ENCODE data around the gene MAN1C1.

Gene MAN1C1

DNA sequence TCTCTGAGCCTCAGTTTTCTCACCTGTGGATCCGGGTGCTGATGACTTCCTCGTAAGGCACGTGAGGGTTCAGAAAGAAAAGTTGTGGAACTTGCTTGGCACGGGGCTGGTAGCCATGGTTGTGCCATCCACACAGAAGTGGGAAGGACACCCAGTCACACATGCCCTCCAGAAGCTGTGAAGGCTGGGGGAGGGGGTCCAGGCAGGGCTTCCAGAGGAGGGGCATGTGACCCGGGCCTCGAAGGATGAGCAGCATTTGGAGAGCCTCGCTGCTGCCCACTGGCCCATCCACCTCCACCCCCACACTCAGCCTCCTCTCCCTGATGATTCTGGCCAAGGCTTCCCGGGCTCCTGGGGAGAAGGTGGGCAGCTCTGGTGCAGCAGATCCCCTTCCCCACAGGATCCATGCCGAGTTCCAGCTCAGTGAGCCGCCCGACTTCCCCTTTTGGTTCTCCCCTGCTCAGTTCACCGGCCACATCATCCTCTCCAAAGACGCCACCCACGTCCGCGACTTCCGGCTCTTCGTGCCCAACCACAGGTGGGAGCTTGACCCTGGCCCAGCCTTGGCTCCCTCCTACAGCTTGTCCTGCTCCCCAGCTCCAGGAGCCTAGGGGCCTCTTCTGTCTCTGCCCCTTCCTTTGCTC is 192.8 kb downstream of the MAN1C1 start:
- no peak overlapping the region for H3K4me3 ChIP-seq (ENCODE audit: low read depth, low read length)
- no peaks in the 10 kb centered on the region for H3K36me3 ChIP-seq (ENCODE audit: insufficient read depth, low read length)
- H3K79me2 ChIP-seq (ENCODE audit: control insufficient read depth, insufficient read depth, low read length, unreplicated experiment) = no peaks in the 10 kb centered on the region
- no peak overlapping the region for H2AFZ ChIP-seq (ENCODE audit: low read length, unreplicated experiment)
- H3K27me3 ChIP-seq (ENCODE audit: insufficient read depth, low read length) = no peaks in the 10 kb centered on the region
- H3K4me1 ChIP-seq (ENCODE audit: control insufficient read depth, insufficient read depth, low read length, unreplicated experiment) = peaks cover 21% of the 10 kb centered on the region
- no peak overlapping the region for H3K27ac ChIP-seq (ENCODE audit: low read depth, low read length)

GRCh38 chr1:25809929-25810328 is 193.3 kb downstream of the MAN1C1 start:
- Histone ChIP-seq H3K27ac (ENCODE audit: low read depth, low read length) (no peak overlapping the region), H3K27me3 (ENCODE audit: insufficient read depth, low read length) (no peaks in the 10 kb centered on the region), H3K36me3 (ENCODE audit: insufficient read depth, low read length) (no peaks in the 10 kb centered on the region), H3K4me1 (ENCODE audit: control insufficient read depth, insufficient read depth, low read length, unreplicated experiment) (peaks cover 16% of the 10 kb centered on the region), H3K79me2 (ENCODE audit: control insufficient read depth, insufficient read depth, low read length, unreplicated experiment) (no peaks in the 10 kb centered on the region), H2AFZ (ENCODE audit: low read length, unreplicated experiment) (no peak overlapping the region), H3K4me3 (ENCODE audit: low read depth, low read length) (no peak overlapping the region)

- H2AFZ ChIP-seq (ENCODE audit: low read length, unreplicated experiment) = no peak overlapping the region
- H3K4me3 ChIP-seq (ENCODE audit: low read depth, low read length) = no peak overlapping the region
- no peaks in the 10 kb centered on the region for H3K36me3 ChIP-seq (ENCODE audit: insufficient read depth, low read length)
- H3K27ac ChIP-seq (ENCODE audit: low read depth, low read length) = no peak overlapping the region
- no peaks in the 10 kb centered on the region for H3K27me3 ChIP-seq (ENCODE audit: insufficient read depth, low read length)
- peaks cover 10% of the 10 kb centered on the region for H3K4me1 ChIP-seq (ENCODE audit: control insufficient read depth, insufficient read depth, low read length, unreplicated experiment)
- no peaks in the 10 kb centered on the region for H3K79me2 ChIP-seq (ENCODE audit: control insufficient read depth, insufficient read depth, low read length, unreplicated experiment)
These were observed 194.0 kb downstream of the MAN1C1 start for GRCh38 chr1:25810341-25811299.

- Histone ChIP-seq H2AFZ (ENCODE audit: low read length, unreplicated experiment) (no peak overlapping the region), H3K27me3 (ENCODE audit: insufficient read depth, low read length) (no peaks in the 10 kb centered on the region), H3K79me2 (ENCODE audit: control insufficient read depth, insufficient read depth, low read length, unreplicated experiment) (no peaks in the 10 kb centered on the region), H3K27ac (ENCODE audit: low read depth, low read length) (no peak overlapping the region), H3K4me1 (ENCODE audit: control insufficient read depth, insufficient read depth, low read length, unreplicated experiment) (peaks cover under 1% of the 10 kb centered on the region), H3K4me3 (ENCODE audit: low read depth, low read length) (no peak overlapping the region), H3K36me3 (ENCODE audit: insufficient read depth, low read length) (no peaks in the 10 kb centered on the region)
These were observed 194.9 kb downstream of the MAN1C1 start for GRCh38 chr1:25811384-25812082.

DNA sequence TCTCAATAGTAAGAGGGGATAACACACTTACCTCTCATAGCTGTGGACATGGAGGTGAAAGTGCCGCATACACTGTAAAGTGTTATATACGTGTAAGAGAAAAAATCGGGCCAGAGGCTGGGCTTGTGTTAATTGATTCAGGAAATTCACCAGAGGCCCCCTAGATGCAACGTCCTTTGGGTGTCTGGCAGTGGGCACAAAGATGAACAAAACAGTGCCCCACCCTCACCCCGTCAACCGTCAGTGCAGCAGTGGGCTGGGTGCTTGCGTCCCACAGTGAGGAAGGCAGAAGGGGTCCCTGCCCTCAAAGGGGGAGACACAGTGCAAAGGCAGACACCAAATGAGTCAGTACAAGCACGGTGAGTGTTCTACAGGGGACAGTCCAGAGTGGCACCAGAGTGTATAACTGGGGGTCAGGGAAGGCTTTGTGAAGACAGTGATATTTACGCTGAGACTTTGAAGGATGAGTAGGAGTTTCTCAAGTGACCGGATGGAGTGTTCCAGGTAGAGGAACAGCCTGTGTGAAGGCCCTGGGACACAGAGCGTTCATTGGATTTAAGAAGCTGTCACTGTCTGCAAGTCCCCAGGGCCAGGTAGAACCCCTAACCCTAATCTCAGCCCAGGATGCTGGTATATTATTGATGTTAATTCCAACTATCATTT is 196.6 kb downstream of the MAN1C1 start:
- Histone ChIP-seq H3K4me1 (ENCODE audit: control insufficient read depth, insufficient read depth, low read length, unreplicated experiment) (peaks cover 7% of the 10 kb centered on the region), H3K36me3 (ENCODE audit: insufficient read depth, low read length) (no peaks in the 10 kb centered on the region), H3K27ac (ENCODE audit: low read depth, low read length) (no peak overlapping the region), H3K27me3 (ENCODE audit: insufficient read depth, low read length) (no peaks in the 10 kb centered on the region), H3K4me3 (ENCODE audit: low read depth, low read length) (no peak overlapping the region), H2AFZ (ENCODE audit: low read length, unreplicated experiment) (no peak overlapping the region), H3K79me2 (ENCODE audit: control insufficient read depth, insufficient read depth, low read length, unreplicated experiment) (no peaks in the 10 kb centered on the region)

DNA sequence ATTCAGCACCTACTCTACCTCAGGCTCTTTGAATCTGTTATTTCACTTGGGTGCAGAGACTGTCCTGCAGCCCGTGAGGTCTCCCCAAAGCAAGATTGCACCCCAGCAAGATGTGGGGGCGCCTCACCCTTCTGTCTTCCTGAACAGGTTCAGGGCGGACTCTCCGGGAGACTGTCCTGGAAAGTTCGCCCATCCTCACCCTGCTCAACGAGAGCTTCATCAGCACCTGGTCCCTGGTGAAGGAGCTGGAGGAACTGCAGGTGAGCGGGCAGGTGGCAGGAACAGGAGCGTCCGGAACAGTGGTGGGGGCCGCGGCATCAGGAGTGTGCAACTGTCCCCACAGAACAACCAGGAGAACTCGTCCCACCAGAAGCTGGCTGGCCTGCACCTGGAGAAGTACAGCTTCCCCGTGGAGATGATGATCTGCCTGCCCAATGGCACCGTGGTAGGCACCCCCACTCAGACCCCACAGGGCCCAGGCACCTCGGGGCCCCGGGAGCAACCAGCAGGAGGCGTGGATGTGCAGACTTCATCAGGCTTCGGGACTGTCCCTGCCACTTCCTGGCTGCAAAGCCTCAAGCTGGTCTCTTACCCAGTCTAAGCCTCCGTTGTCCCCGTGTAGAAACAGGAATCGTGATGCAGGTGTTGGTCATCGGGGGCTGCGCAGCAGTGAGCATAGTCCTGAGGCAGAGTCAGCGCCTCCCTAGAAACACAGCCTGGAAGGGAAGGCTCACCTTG is 197.3 kb downstream of the MAN1C1 start:
- Histone ChIP-seq H3K27ac (ENCODE audit: low read depth, low read length) (no peak overlapping the region), H2AFZ (ENCODE audit: low read length, unreplicated experiment) (no peak overlapping the region), H3K27me3 (ENCODE audit: insufficient read depth, low read length) (no peaks in the 10 kb centered on the region), H3K79me2 (ENCODE audit: control insufficient read depth, insufficient read depth, low read length, unreplicated experiment) (no peaks in the 10 kb centered on the region), H3K36me3 (ENCODE audit: insufficient read depth, low read length) (no peaks in the 10 kb centered on the region), H3K4me1 (ENCODE audit: control insufficient read depth, insufficient read depth, low read length, unreplicated experiment) (peaks cover 14% of the 10 kb centered on the region), H3K4me3 (ENCODE audit: low read depth, low read length) (no peak overlapping the region)

DNA sequence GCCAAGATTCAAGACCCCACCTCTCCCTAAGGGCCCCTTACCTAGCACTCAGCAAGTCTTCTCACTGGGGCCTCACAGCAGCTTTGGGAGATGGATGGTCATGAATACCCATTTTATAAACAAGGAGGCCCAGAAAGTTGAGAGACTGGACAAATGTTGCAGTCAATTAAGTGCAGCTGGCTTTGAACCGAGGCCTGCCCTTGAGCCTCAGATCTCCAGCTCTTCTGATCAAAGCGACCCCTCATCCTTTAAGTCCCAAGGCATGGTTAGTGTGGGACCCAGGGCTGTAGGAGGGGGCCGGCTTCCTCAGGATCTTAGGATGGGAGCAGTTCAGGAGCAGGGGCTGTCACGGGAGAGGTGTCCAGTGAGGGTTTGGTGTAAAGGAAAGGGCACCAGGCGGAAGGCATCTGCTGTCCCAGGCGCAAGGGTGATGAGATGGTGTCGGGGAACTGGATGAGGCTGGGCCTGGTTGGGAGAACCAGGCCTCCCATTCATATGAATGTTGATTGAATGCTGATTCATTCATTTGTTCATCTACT is 198.0 kb downstream of the MAN1C1 start:
- no peak overlapping the region for H3K27ac ChIP-seq (ENCODE audit: low read depth, low read length)
- no peaks in the 10 kb centered on the region for H3K79me2 ChIP-seq (ENCODE audit: control insufficient read depth, insufficient read depth, low read length, unreplicated experiment)
- H3K4me3 ChIP-seq (ENCODE audit: low read depth, low read length) = no peak overlapping the region
- peaks cover 16% of the 10 kb centered on the region for H3K4me1 ChIP-seq (ENCODE audit: control insufficient read depth, insufficient read depth, low read length, unreplicated experiment)
- H2AFZ ChIP-seq (ENCODE audit: low read length, unreplicated experiment) = no peak overlapping the region
- H3K27me3 ChIP-seq (ENCODE audit: insufficient read depth, low read length) = no peaks in the 10 kb centered on the region
- H3K36me3 ChIP-seq (ENCODE audit: insufficient read depth, low read length) = no peaks in the 10 kb centered on the region

- no peak overlapping the region for H2AFZ ChIP-seq (ENCODE audit: low read length, unreplicated experiment)
- no peaks in the 10 kb centered on the region for H3K27me3 ChIP-seq (ENCODE audit: insufficient read depth, low read length)
- peaks cover 16% of the 10 kb centered on the region for H3K4me1 ChIP-seq (ENCODE audit: control insufficient read depth, insufficient read depth, low read length, unreplicated experiment)
- no peaks in the 10 kb centered on the region for H3K36me3 ChIP-seq (ENCODE audit: insufficient read depth, low read length)
- no peak overlapping the region for H3K4me3 ChIP-seq (ENCODE audit: low read depth, low read length)
- peaks cover 5% of the 10 kb centered on the region for H3K79me2 ChIP-seq (ENCODE audit: control insufficient read depth, insufficient read depth, low read length, unreplicated experiment)
- no peak overlapping the region for H3K27ac ChIP-seq (ENCODE audit: low read depth, low read length)
These were observed 198.9 kb downstream of the MAN1C1 start for GRCh38 chr1:25815208-25816111.

GRCh38 chr1:25816112-25816718 is 199.6 kb downstream of the MAN1C1 start:
- H3K27ac ChIP-seq (ENCODE audit: low read depth, low read length) = no peak overlapping the region
- H3K79me2 ChIP-seq (ENCODE audit: control insufficient read depth, insufficient read depth, low read length, unreplicated experiment) = peaks cover 12% of the 10 kb centered on the region
- peaks cover 19% of the 10 kb centered on the region for H3K4me1 ChIP-seq (ENCODE audit: control insufficient read depth, insufficient read depth, low read length, unreplicated experiment)
- no peaks in the 10 kb centered on the region for H3K27me3 ChIP-seq (ENCODE audit: insufficient read depth, low read length)
- H2AFZ ChIP-seq (ENCODE audit: low read length, unreplicated experiment) = no peak overlapping the region
- H3K4me3 ChIP-seq (ENCODE audit: low read depth, low read length) = no peak overlapping the region
- H3K36me3 ChIP-seq (ENCODE audit: insufficient read depth, low read length) = no peaks in the 10 kb centered on the region

Measured in ACC112 (cell line).